ENCODE data around the gene MC1R.

- TF ChIP-seq CTCF (IDR thresholded peaks at IDR 0.05; ENCODE audit: low read depth, low read length) (no peak), POLR2A (IDR thresholded peaks at IDR 0.05; ENCODE audit: extremely low read depth, insufficient read length) (no peak), MYC (IDR thresholded peaks at IDR 0.05; ENCODE audit: low read depth, low read length) (peak; percentile 95)
- TF ChIP-seq, protein P1, sequence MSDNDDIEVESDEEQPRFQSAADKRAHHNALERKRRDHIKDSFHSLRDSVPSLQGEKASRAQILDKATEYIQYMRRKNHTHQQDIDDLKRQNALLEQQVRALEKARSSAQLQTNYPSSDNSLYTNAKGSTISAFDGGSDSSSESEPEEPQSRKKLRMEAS (IDR thresholded peaks at IDR 0.05; ENCODE audit: low read depth, low read length): peak; percentile 97
Observed at GRCh38 chr16:89873972-89874689, 44.5 kb upstream of the MC1R start.
